SK-N-MC (cell line): ENCODE results near the gene CAMK1D.

Source experiments
- DNase-seq: peaks from one replicate; pipeline ENCODE4 v3.0.0-alpha.2; 2011; ENCODE audit warnings: low read depth, low spot score
- H3K27ac ChIP-seq: fragments of 200-600 bp; sonication (generic); 2 replicates; pipeline ENCODE4 v1.5.1; 2016; ENCODE audit warnings: mixed run types
- H3K36me3 ChIP-seq: fragments of 200-600 bp; sonication (generic); 2 replicates; pipeline ENCODE4 v1.6.1; 2017; ENCODE audit warnings: antibody characterized with exemption, low read length, mixed read lengths; ENCODE audit not compliant: insufficient read depth
- H3K4me3 ChIP-seq: fragments of 200-600 bp; sonication (generic); 2 replicates; pipeline ENCODE4 v1.5.1; 2016
- H3K9ac ChIP-seq: fragments of 200-600 bp; sonication (generic); 2 replicates; pipeline ENCODE4 v1.8.0; 2017; ENCODE audit warnings: mixed run types, mixed read lengths; ENCODE audit not compliant: insufficient read length
- H3K9me3 ChIP-seq: fragments of 200-600 bp; sonication (generic); 2 replicates; pipeline ENCODE4 v1.6.1; 2017; ENCODE audit warnings: low read depth, mild to moderate bottlenecking, antibody characterized with exemption, low read length, moderate library complexity, mixed read lengths
- EZH2 ChIP-seq: fragments of 200-600 bp; sonication (generic); IDR thresholded peaks from one replicate; pipeline ENCODE4 v1.6.1; 2017; ENCODE audit warnings: antibody characterized with exemption
- FOXP2 ChIP-seq: optimal IDR thresholded peaks from 2 replicates; pipeline ENCODE3; 2011; ENCODE audit warnings: mild to moderate bottlenecking, moderate library complexity; ENCODE audit not compliant: insufficient read depth; ENCODE audit errors: extremely low read length, control extremely low read depth
- POLR2AphosphoS5 ChIP-seq: IDR thresholded peaks from 2 replicates; pipeline ENCODE4 v1.6.1; 2012; ENCODE audit warnings: mild to moderate bottlenecking, low read depth, low read length, borderline replicate concordance

Gene CAMK1D

GRCh38 chr10:12597176-12597575, 247.8 kb downstream of the CAMK1D start:
- Histone ChIP-seq H3K4me3 (no peak overlapping the region), H3K27ac (no peak overlapping the region), H3K36me3 (no peaks in the 10 kb centered on the region), H3K9ac (no peak overlapping the region), H3K9me3 (no peaks in the 10 kb centered on the region)
- TF ChIP-seq FOXP2 (no peak), POLR2AphosphoS5 (no peak), EZH2 (no peak)
- no peak for DNase-seq

GRCh38 chr10:12597788-12598765, 248.7 kb downstream of the CAMK1D start:
- Histone ChIP-seq H3K27ac (no peak overlapping the region), H3K9ac (no peak overlapping the region), H3K4me3 (no peak overlapping the region), H3K36me3 (no peaks in the 10 kb centered on the region), H3K9me3 (no peaks in the 10 kb centered on the region)
- TF ChIP-seq FOXP2 (no peak), POLR2AphosphoS5 (no peak)
- DNase-seq, result no peak

- Histone ChIP-seq H3K9ac (no peak overlapping the region), H3K27ac (no peak overlapping the region), H3K4me3 (no peak overlapping the region), H3K9me3 (no peaks in the 10 kb centered on the region), H3K36me3 (no peaks in the 10 kb centered on the region)
- DNase-seq, result no peak
- TF ChIP-seq EZH2, result no peak
- TF ChIP-seq POLR2AphosphoS5, result no peak
- TF ChIP-seq FOXP2, result no peak
Observed at GRCh38 chr10:12600652-12601051, 251.3 kb downstream of the CAMK1D start.

- TF ChIP-seq FOXP2, result no peak
- TF ChIP-seq EZH2, result no peak
- TF ChIP-seq POLR2AphosphoS5, result no peak
- Histone ChIP-seq H3K27ac (no peak overlapping the region), H3K9me3 (no peaks in the 10 kb centered on the region), H3K36me3 (no peaks in the 10 kb centered on the region), H3K4me3 (no peak overlapping the region), H3K9ac (no peak overlapping the region)
- DNase-seq, result no peak
Observed at GRCh38 chr10:12602521-12602920, 253.2 kb downstream of the CAMK1D start.

- TF ChIP-seq EZH2 (no peak), FOXP2 (no peak), POLR2AphosphoS5 (no peak)
- H3K9me3 ChIP-seq, result no peaks in the 10 kb centered on the region
- H3K4me3 ChIP-seq, result no peak overlapping the region
- no peaks in the 10 kb centered on the region for H3K36me3 ChIP-seq
- DNase-seq, result no peak
- no peak overlapping the region for H3K9ac ChIP-seq
- H3K27ac ChIP-seq, result no peak overlapping the region
Observed at GRCh38 chr10:12603766-12604470, 254.6 kb downstream of the CAMK1D start.

- no peaks in the 10 kb centered on the region for H3K36me3 ChIP-seq
- DNase-seq, result no peak
- H3K4me3 ChIP-seq, result no peak overlapping the region
- no peak overlapping the region for H3K9ac ChIP-seq
- no peak overlapping the region for H3K27ac ChIP-seq
- TF ChIP-seq EZH2 (no peak), POLR2AphosphoS5 (no peak), FOXP2 (no peak)
- no peaks in the 10 kb centered on the region for H3K9me3 ChIP-seq
Observed at GRCh38 chr10:12605580-12606405, 256.4 kb downstream of the CAMK1D start.

- Histone ChIP-seq H3K9me3 (no peaks in the 10 kb centered on the region), H3K9ac (no peak overlapping the region), H3K27ac (no peak overlapping the region), H3K4me3 (no peak overlapping the region), H3K36me3 (no peaks in the 10 kb centered on the region)
- TF ChIP-seq POLR2AphosphoS5, result no peak
- no peak for TF ChIP-seq EZH2
- TF ChIP-seq FOXP2, result no peak
- DNase-seq, result no peak
Observed at GRCh38 chr10:12606461-12606860, 257.1 kb downstream of the CAMK1D start.

- Histone ChIP-seq H3K9ac (no peak overlapping the region), H3K4me3 (no peak overlapping the region), H3K9me3 (no peaks in the 10 kb centered on the region), H3K36me3 (no peaks in the 10 kb centered on the region), H3K27ac (no peak overlapping the region)
- TF ChIP-seq POLR2AphosphoS5, result no peak
- TF ChIP-seq EZH2, result no peak
- no peak for TF ChIP-seq FOXP2
- DNase-seq, result no peak
Observed at GRCh38 chr10:12608761-12609160, 259.4 kb downstream of the CAMK1D start.
